DOHH2 (cell line): Measurements from ENCODE around the gene CLASP2.

Experiments used
- H3F3A ChIP-seq: fragments of 200-600 bp; sonication (generic), shearing (Covaris generic); 2 replicates; pipeline ENCODE4 v1.6.0; 2016; ENCODE audit warnings: antibody characterized with exemption, mild to moderate bottlenecking; ENCODE audit not compliant: control insufficient read depth, insufficient read depth
- H3K27ac ChIP-seq: fragments of 200-600 bp; sonication (generic); 2 replicates; pipeline ENCODE4 v1.5.1; 2014; ENCODE audit warnings: low read depth, mild to moderate bottlenecking, low read length, moderate library complexity
- H3K27me3 ChIP-seq: fragments of 200-600 bp; sonication (generic); 2 replicates; pipeline ENCODE4 v1.6.1; 2014; ENCODE audit warnings: mild to moderate bottlenecking, low read length, mixed read lengths; ENCODE audit not compliant: control insufficient read depth
- H3K36me3 ChIP-seq: fragments of 200-600 bp; sonication (generic); 2 replicates; pipeline ENCODE4 v1.6.1; 2014; ENCODE audit warnings: mild to moderate bottlenecking, low read length, moderate library complexity, mixed read lengths; ENCODE audit not compliant: control insufficient read depth
- H3K4me1 ChIP-seq: fragments of 200-600 bp; sonication (generic); 2 replicates; pipeline ENCODE4 v1.6.1; 2014; ENCODE audit warnings: mild to moderate bottlenecking, low read length, mixed read lengths; ENCODE audit not compliant: control insufficient read depth
- H3K4me2 ChIP-seq: fragments of 200-600 bp; sonication (generic); 2 replicates; pipeline ENCODE4 v1.6.0; 2014; ENCODE audit warnings: mild to moderate bottlenecking, low read length, moderate library complexity
- H3K4me3 ChIP-seq: fragments of 200-600 bp; sonication (generic); 2 replicates; pipeline ENCODE4 v1.5.1; 2014; ENCODE audit warnings: mild to moderate bottlenecking, low read length, mixed read lengths
- H3K79me2 ChIP-seq: fragments of 200-600 bp; sonication (generic); 2 replicates; pipeline ENCODE4 v1.6.1; 2014; ENCODE audit warnings: mild to moderate bottlenecking, low read length, mixed read lengths; ENCODE audit not compliant: control insufficient read depth
- H3K9me2 ChIP-seq: fragments of 200-600 bp; sonication (generic); replicated peaks from 2 replicates; pipeline ENCODE4 v1.6.1; 2014; ENCODE audit warnings: mild to moderate bottlenecking, low read length, mixed read lengths; ENCODE audit not compliant: control insufficient read depth
- H3K9me3 ChIP-seq: fragments of 200-600 bp; sonication (generic); 2 replicates; pipeline ENCODE4 v1.6.1; 2014; ENCODE audit warnings: antibody characterized with exemption, low read length, mixed read lengths; ENCODE audit not compliant: control insufficient read depth, insufficient read depth
- H4K20me1 ChIP-seq: fragments of 200-600 bp; sonication (generic); 2 replicates; pipeline ENCODE4 v1.6.0; 2014; ENCODE audit warnings: low read depth, mild to moderate bottlenecking, antibody characterized with exemption, low read length, moderate library complexity; ENCODE audit not compliant: control insufficient read depth, insufficient read depth
- CTCF ChIP-seq: fragments of 200-600 bp; sonication (generic); IDR thresholded peaks from one replicate; pipeline ENCODE4 v1.5.1; 2014; ENCODE audit warnings: antibody characterized with exemption, mild to moderate bottlenecking, low read depth, low read length; ENCODE audit not compliant: poor library complexity, severe bottlenecking
- EZH2phosphoT487 ChIP-seq: fragments of 200-600 bp; sonication (generic); IDR thresholded peaks from 2 replicates; pipeline ENCODE4 v1.6.1; 2017; ENCODE audit warnings: borderline replicate concordance, mild to moderate bottlenecking, antibody characterized with exemption, low read length, moderate library complexity, mixed read lengths

CLASP2 gene

GRCh38 chr3:33668618-33669017 is 49.4 kb downstream of the CLASP2 start:
- H3K4me3 ChIP-seq = no peak overlapping the region
- no peaks in the 10 kb centered on the region for H3K9me2 ChIP-seq
- peaks cover 10% of the 10 kb centered on the region for H3K36me3 ChIP-seq
- H3K4me1 ChIP-seq = no peaks in the 10 kb centered on the region
- no peaks in the 10 kb centered on the region for H3F3A ChIP-seq
- no peaks in the 10 kb centered on the region for H3K79me2 ChIP-seq
- no peak overlapping the region for H3K27ac ChIP-seq
- no peak overlapping the region for H3K4me2 ChIP-seq
- no peaks in the 10 kb centered on the region for H4K20me1 ChIP-seq
- H3K27me3 ChIP-seq = no peaks in the 10 kb centered on the region
- TF ChIP-seq CTCF (no peak), EZH2phosphoT487 (no peak)
- H3K9me3 ChIP-seq = no peaks in the 10 kb centered on the region

GRCh38 chr3:33665294-33665693 is 52.8 kb downstream of the CLASP2 start:
- Histone ChIP-seq H3K27ac (no peak overlapping the region), H3K4me3 (no peak overlapping the region), H3K36me3 (peaks cover 16% of the 10 kb centered on the region), H3F3A (no peaks in the 10 kb centered on the region), H3K9me2 (no peaks in the 10 kb centered on the region), H3K79me2 (peaks cover 14% of the 10 kb centered on the region), H3K4me2 (no peak overlapping the region), H3K27me3 (no peaks in the 10 kb centered on the region), H3K9me3 (no peaks in the 10 kb centered on the region), H4K20me1 (no peaks in the 10 kb centered on the region), H3K4me1 (peaks cover 17% of the 10 kb centered on the region)
- TF ChIP-seq EZH2phosphoT487 = no peak
- TF ChIP-seq CTCF = no peak

- H3K4me3 ChIP-seq = no peak overlapping the region
- H3K79me2 ChIP-seq = peaks cover 16% of the 10 kb centered on the region
- H3F3A ChIP-seq = 0 out of 2 replicates have a peak, but pooled peaks cover 2% of the 10 kb centered on the region
- H3K4me1 ChIP-seq = peaks cover 28% of the 10 kb centered on the region
- H3K9me3 ChIP-seq = no peaks in the 10 kb centered on the region
- H3K27me3 ChIP-seq = no peaks in the 10 kb centered on the region
- peaks cover 16% of the 10 kb centered on the region for H3K36me3 ChIP-seq
- H4K20me1 ChIP-seq = no peaks in the 10 kb centered on the region
- H3K9me2 ChIP-seq = no peaks in the 10 kb centered on the region
- TF ChIP-seq EZH2phosphoT487 (no peak), CTCF (no peak)
- H3K27ac ChIP-seq = no peak overlapping the region
- H3K4me2 ChIP-seq = no peak overlapping the region
Measured at GRCh38 chr3:33664195-33664594, 53.9 kb downstream of the CLASP2 start.
